ENCODE data around the gene SOX10. TPM values are rescaled to one million over a fixed set of nuclear protein-coding genes. Genes with fewer than 3 reads are reported as not detected.

The SOX10 gene
- polyA plus RNA-seq, 3 donors, result 0.49 to 2.1 (median 0.79) TPM

GRCh38 chr22:38017939-38018885 is 33.9 kb upstream of the SOX10 start:
- H3K27ac ChIP-seq (ENCODE audit: low read depth, low read length), result no peak overlapping the region
- 90 to 91% (median 90%) methylated on average over 12 of the region's 12 CpGs for WGBS, 3 donors

GRCh38 chr22:38017272-38017920 is 33.0 kb upstream of the SOX10 start:
- H3K27ac ChIP-seq (ENCODE audit: low read depth, low read length), result no peak overlapping the region
- 40 to 56% (median 47%) methylated on average over 7 of the region's 7 CpGs for WGBS, 3 donors

- 39 to 63% (median 58%) methylated on average over 27 to 33 of the region's 33 CpGs for WGBS, 3 donors
- H3K27ac ChIP-seq (ENCODE audit: low read depth, low read length), result no peak overlapping the region
These were observed 32.1 kb upstream of the SOX10 start for GRCh38 chr22:38016182-38017151.

- H3K27ac ChIP-seq (ENCODE audit: low read depth, low read length), result no peak overlapping the region
- 100% methylated on average over 1 of the region's 1 CpG for WGBS, 3 donors
These were observed 29.7 kb upstream of the SOX10 start for GRCh38 chr22:38014083-38014482.

GRCh38 chr22:38012604-38013072 is 28.3 kb upstream of the SOX10 start:
- WGBS, 3 donors, result 60 to 83% (median 81%) methylated on average over 7 of the region's 7 CpGs
- H3K27ac ChIP-seq (ENCODE audit: low read depth, low read length), result no peak overlapping the region

- WGBS, 3 donors, result 64 to 77% (median 66%) methylated on average over 14 of the region's 14 CpGs
- no peak overlapping the region for H3K27ac ChIP-seq (ENCODE audit: low read depth, low read length)
These were observed 24.8 kb upstream of the SOX10 start for GRCh38 chr22:38009000-38009806.

- WGBS, 3 donors, result 88 to 93% (median 91%) methylated on average over 13 of the region's 13 CpGs
- H3K27ac ChIP-seq (ENCODE audit: low read depth, low read length), result no peak overlapping the region
These were observed 23.1 kb upstream of the SOX10 start for GRCh38 chr22:38007330-38007902.

- 94 to 100% (median 95%) methylated on average over 3 of the region's 3 CpGs for WGBS, 3 donors
These were observed 22.6 kb upstream of the SOX10 start for GRCh38 chr22:38006906-38007305.

GRCh38 chr22:38005943-38006342 is 21.6 kb upstream of the SOX10 start:
- no peak overlapping the region for H3K27ac ChIP-seq (ENCODE audit: low read depth, low read length)
- 84 to 92% (median 91%) methylated on average over 6 of the region's 6 CpGs for WGBS, 3 donors

More at GRCh38 chr22:38006906-38007305, 22.6 kb upstream of the SOX10 start:
- no peak overlapping the region for H3K27ac ChIP-seq (ENCODE audit: low read depth, low read length)

- WGBS, 3 donors, result 66 to 69% (median 68%) methylated on average over 16 of the region's 16 CpGs
- H3K27ac ChIP-seq (ENCODE audit: low read depth, low read length), result peak overlapping the region; percentile 10
These were observed 15.4 kb upstream of the SOX10 start for GRCh38 chr22:37999640-38000272.

GRCh38 chr22:37999236-37999635 is 14.9 kb upstream of the SOX10 start:
- H3K27ac ChIP-seq (ENCODE audit: low read depth, low read length), result peak overlapping the region; percentile 10
- 64 to 83% (median 83%) methylated on average over 10 of the region's 10 CpGs for WGBS, 3 donors

- WGBS, 3 donors, result 50 to 82% (median 73%) methylated on average over 6 to 7 of the region's 7 CpGs
- H3K27ac ChIP-seq (ENCODE audit: low read depth, low read length), result no peak overlapping the region
These were observed 14.2 kb upstream of the SOX10 start for GRCh38 chr22:37998543-37998942.

- no peak overlapping the region for H3K27ac ChIP-seq (ENCODE audit: low read depth, low read length)
These were observed 12.3 kb upstream of the SOX10 start for GRCh38 chr22:37996515-37997246.

GRCh38 chr22:37996079-37996478 is 11.7 kb upstream of the SOX10 start:
- H3K27ac ChIP-seq (ENCODE audit: low read depth, low read length), result no peak overlapping the region
- WGBS, 3 donors, result 22 to 61% (median 36%) methylated on average over 3 to 4 of the region's 4 CpGs

More at GRCh38 chr22:37996515-37997246, 12.3 kb upstream of the SOX10 start:
- WGBS, 3 donors, result 80 to 91% (median 88%) methylated on average over 7 to 8 of the region's 8 CpGs

- H3K27ac ChIP-seq (ENCODE audit: low read depth, low read length), result no peak overlapping the region
- WGBS, 3 donors, result 75 to 90% (median 88%) methylated on average over 4 of the region's 4 CpGs
These were observed 11.1 kb upstream of the SOX10 start for GRCh38 chr22:37995460-37995859.

- WGBS, 3 donors, result 90 to 92% (median 90%) methylated on average over 6 of the region's 6 CpGs
- H3K27ac ChIP-seq (ENCODE audit: low read depth, low read length), result no peak overlapping the region
These were observed 10.6 kb upstream of the SOX10 start for GRCh38 chr22:37994982-37995381.

Measured in adipose tissue (tissue), 3 donors.